T47D (cell line): ENCODE results near the gene MC1R.

Source experiments
- DNase-seq, 2 experiments: peaks; one replicate each; pipeline versions ENCODE4 v3.0.0 to v3.0.0-alpha.2; 2011 to 2012; ENCODE audit warnings: low read depth in 1 of 2, low spot score in 1 of 2
- JUND ChIP-seq: IDR thresholded peaks from 2 replicates; pipeline ENCODE4 v1.6.1; 2012; ENCODE audit warnings: low read depth
- in situ Hi-C: cut with HindIII; loops from 2 replicates; pipeline ENCODE4 v1.10.0; 2016; ENCODE audit warnings: low sequenced_read_pairs, low pct_unique_long_range_greater_than_20kb

MC1R gene

DNA sequence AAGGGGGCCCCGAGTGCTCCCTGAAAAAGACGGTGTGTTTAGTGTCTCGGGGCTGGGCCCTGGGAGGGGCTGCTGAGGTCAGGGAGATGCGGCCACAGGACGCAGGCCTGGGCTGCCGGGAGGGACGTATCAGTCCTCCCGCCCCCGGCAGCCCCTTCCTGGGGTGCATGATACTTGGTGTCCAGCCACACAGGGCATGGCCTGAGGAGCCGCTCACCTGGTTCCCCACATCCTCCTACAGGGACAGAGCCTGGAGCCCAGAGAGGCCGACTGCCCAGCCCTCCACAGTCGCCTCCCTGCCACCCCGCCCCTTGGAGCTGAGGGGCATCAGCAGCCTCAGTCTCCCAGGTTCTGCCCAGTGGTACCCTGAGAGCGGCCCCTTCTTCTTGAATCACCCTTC is 17.8 kb downstream of the MC1R start:
- in situ Hi-C loops: no loop called here
- no peak for DNase-seq
- no peak for TF ChIP-seq JUND

DNA sequence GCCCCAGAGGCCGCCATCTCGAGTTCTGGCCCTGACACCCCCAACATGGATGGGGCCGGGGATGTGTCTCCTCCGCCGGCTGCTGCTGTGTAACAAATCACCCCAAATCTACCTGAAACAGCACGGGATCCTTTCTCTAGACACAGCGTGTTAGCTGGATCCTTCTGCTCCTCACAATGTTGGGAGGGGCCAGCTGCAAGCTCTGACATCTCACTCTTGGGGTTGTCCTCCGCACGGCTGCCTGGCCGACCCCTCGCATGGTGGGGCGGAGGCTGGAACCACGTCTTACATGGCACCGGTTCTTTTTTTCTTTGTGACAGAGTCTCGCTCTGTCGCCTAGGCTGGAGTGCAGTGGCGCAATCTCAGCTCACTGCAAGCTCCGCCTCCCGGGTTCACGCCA is 18.3 kb downstream of the MC1R start:
- in situ Hi-C loops: no loop called here
- no peak for TF ChIP-seq JUND
- DNase-seq: no peak

GRCh38 chr16:89938175-89938885 is 19.7 kb downstream of the MC1R start:
- in situ Hi-C loops: no loop called here
- TF ChIP-seq JUND: no peak
- no peak for DNase-seq

GRCh38 chr16:89944773-89945172 is 26.1 kb downstream of the MC1R start:
- in situ Hi-C loops: no loop called here
- no peak for DNase-seq

GRCh38 chr16:89945654-89946053 is 27.0 kb downstream of the MC1R start:
- no peak for TF ChIP-seq JUND
- in situ Hi-C loops: no loop called here
- DNase-seq: peak in 1 of 2 experiments; percentile 89

More at GRCh38 chr16:89944773-89945172, 26.1 kb downstream of the MC1R start:
- TF ChIP-seq JUND: no peak

- in situ Hi-C loops: no loop called here
Observed at GRCh38 chr16:89946515-89946914, 27.9 kb downstream of the MC1R start.

DNA sequence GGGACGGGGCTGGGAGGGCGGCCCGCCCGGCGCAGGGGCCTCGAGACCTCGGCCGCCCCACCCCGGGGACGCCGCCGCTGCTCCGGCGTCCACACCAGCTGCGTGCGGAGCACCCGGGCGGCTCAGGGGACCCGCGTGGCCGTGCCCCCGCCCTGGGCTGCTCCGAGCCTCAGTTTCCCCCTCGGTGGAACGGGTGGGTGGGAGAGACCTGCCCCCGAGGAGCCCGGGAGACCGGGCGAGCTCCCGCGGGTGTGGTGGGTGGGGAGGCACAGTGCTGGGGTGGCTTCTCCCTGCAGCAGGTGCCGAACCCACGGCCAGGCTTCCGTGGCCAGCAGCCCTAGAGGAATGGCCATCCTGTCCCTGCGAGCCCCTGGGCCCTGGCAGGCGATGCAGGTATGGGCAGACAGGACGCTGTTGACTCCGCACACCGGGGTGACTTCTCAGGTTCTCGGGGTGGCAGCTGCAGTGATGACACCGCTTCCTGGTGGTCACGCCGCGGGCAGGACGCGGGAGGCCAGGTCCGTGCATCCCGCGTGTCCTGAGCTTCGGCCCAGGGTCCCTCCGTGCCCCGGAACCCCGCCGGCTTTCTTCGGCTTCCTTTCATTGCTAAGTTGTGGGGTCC is 30.6 kb downstream of the MC1R start:
- no peak for DNase-seq
- no peak for TF ChIP-seq JUND
- in situ Hi-C loops: no loop called here

More at GRCh38 chr16:89946515-89946914, 27.9 kb downstream of the MC1R start:
- no peak for TF ChIP-seq JUND
- no peak for DNase-seq

DNA sequence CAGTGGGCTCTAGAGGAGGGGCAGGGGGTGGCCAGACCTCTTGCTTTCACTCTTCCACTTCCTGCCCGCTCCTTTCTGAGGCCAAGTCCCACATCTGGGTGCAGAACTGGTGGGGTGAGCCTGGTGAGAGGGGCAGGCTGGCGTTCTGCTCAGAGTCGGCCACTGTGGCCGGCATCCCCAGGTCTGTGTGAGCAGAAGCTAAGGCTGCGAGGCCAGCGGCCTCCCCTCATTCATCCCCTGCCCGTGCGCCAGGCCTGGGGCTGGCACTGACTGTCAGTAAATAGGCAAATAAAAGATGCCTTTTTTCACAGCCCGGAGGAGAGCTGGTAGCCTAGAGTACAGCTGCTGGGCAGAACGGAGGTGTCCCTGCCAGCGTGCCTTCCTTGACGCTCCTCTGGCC is 31.1 kb downstream of the MC1R start:
- no peak for DNase-seq
- in situ Hi-C loops: no loop called here
- TF ChIP-seq JUND: no peak

DNA sequence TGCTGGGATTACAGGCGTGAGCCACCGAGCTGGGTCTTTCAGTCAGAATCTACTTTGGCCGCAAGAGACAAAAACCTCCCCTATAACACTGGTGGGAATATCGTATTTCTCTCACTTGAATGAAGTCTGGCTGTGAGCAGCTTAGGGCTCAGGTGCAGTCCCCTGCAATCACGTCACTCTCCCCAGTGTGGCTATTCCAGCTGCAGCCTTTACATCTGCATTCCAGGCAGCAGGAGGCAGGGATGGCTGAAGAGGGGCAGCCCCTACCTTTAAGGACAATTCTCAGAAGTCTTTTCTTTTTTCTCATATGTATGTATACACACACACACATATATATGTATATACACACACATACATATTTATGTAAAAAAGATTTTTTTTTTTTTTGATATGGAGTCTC is 32.8 kb downstream of the MC1R start:
- in situ Hi-C loops: no loop called here
- TF ChIP-seq JUND: no peak
- no peak for DNase-seq

- in situ Hi-C loops: no loop called here
- no peak for DNase-seq
- TF ChIP-seq JUND: no peak
Observed at GRCh38 chr16:89952049-89952448, 33.4 kb downstream of the MC1R start.

DNA sequence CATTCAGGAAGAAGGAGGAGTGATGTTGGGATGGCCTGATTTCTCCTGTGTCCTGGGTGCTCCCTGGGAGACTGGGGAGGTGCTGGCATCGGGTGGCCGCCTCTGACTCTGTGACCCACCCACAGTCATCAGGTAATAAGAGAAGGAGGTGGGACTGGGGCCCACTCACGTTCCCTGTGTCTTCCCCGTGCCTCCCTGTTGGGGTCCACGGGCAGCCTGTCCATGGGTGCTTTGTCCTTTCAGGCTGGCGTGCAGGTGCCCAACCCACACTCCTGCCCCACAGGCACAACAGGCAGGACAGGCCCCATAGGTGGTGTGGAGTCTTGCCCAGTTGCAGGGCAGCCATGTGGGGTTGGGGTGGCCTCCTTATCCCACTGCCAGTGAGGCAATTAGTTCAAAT is 33.9 kb downstream of the MC1R start:
- TF ChIP-seq JUND: no peak
- in situ Hi-C loops: no loop called here
- no peak for DNase-seq

DNA sequence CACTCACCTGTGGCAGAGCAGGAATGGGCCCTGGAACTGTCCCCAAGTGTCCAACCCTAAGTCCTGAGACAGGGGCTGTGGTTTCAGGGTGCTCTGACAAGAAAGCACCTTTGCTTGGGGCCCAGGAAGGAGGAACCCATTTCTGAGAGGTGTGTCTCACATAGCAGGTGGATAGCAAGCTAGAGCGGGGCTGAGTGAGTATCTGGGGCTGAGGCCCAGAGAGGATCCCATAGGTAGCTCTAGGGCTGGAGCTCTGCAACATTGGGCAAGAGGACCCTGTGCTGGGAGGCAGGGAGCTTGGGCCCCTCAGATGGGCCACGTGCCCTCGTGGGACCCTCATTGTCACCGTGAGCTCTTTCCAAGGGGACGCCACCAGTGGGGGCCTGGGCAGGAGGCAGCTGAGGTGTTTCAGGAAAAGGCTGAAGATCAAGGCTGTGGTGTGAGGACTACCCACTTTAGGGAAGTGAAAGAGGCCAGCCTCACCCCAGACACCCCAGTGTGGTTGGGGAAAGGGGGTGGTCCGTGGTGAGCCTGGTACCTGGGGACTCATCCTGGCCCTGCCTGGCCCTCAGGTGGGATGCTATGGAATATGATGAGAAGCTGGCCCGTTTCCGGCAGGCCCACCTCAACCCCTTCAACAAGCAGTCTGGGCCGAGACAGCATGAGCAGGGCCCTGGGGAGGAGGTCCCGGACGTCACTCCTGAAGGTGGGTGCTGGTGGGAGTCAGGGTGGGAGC is 35.2 kb downstream of the MC1R start:
- in situ Hi-C loops: no loop called here
- no peak for DNase-seq
- TF ChIP-seq JUND: no peak

- in situ Hi-C loops: no loop called here
- no peak for DNase-seq
- TF ChIP-seq JUND: no peak
Observed at GRCh38 chr16:89954462-89954861, 35.8 kb downstream of the MC1R start.
